HG02840 (cell line): ENCODE data around the gene KHSRP.

Source experiments
- ATAC-seq: cut with Tn5 transposase; IDR thresholded peaks from one replicate; pipeline ENCODE4 v1.9.1; 2021; ENCODE audit warnings: mild to moderate bottlenecking, moderate library complexity, moderate number of reproducible peaks; ENCODE audit not compliant: unreplicated experiment, low FRiP score

KHSRP gene

DNA sequence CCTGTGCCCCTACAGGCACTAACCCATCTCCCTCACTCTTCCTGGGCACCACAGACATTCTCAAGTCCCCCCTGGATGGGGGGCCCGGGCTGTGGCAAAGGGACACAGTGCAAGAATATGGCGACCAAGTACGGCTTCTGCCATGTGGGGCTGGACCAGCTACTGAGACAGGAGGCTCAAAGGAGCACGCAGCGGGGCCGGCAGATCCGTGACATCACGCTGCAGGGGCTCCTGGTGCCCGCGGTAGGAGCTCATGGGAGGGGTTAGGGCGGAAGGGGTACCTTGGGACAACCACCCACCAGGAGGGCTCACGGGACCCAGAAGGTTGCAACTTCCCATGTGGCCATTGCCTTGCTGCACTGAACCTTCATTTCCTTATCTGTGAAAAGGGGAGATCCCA, 28.3 kb downstream of the KHSRP start:
- ATAC-seq: no peak

DNA sequence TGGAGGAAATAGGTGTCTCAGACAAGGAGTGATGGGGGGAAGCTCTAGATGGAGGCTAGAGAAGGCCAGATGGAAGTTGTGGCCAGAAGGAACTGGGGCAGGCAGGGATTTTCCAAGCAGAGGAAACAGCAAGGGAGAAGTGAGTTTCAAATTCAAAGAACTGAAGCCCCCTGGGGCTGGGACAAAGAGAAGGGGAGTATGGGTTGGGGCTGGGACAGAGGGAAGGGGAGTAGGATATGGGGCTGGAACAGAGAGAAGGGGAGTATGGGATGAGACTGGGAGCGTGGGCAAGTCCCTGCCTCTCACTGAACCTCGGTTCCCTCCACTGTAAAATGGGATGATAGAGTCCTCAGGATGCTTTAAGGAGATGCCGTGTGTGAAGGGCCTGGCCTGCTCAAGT, 29.8 kb downstream of the KHSRP start:
- ATAC-seq: no peak

DNA sequence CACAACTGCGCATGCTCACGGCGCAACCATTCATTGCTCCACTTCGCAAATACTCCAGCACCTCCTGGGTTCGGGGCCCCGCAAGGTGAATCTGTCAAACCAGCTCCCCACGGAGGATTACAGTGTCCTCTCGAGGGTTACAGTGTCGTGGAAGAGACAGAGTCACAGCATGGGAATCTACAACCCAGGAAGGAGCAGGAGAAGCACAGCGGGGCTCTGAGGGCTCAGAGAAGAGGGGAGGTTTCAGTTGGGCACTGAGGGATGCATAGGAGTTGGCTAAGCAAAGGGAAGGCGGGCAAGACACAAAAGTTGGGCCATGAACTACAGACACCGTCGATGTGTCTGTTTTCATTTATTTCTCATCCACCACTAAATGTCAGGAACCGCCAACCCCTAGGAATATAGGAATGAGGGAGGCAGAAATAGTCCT, 30.6 kb downstream of the KHSRP start:
- no peak for ATAC-seq

DNA sequence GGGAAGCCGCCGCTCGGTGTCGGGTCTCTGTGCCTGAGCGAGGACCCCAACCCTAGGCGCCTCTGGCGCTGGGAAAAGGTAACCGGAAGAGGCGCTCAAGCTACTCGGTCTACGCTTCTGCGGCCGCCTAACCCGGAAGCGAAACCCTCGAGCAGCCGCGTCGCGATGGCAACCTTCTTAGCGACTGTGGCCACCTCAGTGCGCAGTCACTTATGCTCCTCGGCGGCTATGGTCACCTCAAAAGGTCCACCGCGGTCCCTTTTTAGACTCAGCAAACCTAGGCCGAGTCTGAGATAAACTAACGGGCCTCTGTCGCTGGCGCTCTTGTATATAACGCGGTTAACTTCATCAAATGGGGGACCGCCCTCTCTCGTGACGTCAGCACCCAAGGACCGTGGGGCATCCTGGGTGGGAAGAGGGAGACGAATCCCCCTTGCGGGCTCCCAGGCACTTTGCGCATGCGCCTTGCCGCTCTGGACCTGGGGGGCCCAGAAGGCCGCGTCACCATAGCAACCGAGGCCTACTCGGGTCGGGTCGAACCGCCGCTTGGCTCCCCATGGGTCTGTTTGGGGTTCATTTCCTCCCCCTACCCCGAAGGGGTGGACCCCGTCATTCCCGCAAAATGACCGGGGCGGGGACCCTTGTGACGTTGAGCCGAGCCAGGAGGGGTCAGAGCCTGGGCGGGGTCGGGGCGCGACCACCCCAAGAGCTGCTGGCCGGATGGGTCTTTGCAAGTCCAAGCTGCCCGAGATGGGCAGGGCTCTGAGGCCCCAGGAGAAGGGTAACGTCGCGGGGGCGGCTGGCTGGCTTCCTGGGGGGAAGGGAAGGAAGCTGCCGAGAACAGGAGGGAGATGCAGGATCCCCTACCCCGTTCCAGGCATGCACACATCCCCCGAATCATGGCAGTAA, 31.3 kb downstream of the KHSRP start, which contains the start of gene GTF2F1:
Gene GTF2F1 (minus strand): TSS at position 91 of the 909 bp plus-strand sequence. CDS start 169 bp downstream, outside the sequence.
- peak; percentile 80 for ATAC-seq

DNA sequence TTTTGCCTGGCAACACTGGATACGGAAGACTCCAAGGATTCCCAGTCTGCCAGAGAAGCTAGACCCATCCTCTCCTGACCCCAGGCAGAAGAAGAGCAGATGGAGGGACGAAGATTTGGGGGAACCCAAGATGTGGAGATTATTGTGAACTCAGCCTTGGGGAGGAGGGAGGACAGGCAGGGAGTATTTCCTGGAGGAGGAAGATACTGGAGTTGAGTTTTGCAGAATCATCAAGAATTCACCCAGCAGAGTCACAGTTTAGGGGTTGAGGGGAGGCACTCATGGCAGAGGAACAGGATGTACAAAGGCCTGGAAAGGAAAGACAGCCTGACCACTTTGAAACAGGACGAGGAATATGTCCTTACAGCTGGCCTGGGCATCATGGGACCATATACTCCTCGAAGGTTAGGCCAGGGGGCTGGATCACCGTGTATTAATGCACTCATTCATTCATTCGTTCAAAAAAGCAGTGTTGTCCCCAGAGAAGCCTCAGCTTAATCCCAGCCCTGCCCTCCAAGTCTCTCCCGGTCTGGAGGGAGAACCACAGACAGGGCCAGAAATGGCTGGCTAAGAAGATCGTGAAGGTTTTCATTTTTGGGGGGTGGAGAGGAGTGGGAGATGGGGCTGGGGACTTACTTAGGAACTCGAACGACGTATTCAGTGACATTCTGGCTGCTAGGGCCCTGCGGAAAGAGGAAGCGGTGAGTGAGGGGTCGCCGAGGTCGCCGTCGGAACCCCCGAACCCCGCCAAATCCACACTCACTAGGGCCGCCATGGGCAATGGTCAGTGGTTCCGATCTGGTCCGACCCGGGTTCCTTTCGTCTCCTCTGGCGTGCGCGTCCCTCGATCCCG, 32.2 kb downstream of the KHSRP start:
- ATAC-seq: no peak

DNA sequence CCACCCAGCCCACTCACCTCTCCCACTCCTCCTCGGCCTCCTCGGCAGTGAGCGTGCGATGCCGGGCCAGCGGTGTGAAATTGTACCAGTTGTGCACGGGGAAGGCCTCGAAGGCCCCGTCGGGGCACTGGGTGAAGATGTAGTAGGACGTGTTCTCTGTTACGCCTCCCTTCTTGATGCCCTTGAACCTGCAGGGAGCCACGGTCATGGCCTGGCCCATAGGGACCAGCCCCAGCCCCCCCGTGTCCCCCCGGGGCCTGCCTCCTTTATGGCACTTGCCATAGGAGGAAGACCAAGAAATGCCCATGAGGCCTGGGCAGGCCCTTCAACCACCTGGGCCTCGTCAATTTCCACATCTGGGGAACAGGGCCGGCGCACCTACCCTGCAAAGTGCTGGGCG, 37.2 kb downstream of the KHSRP start:
- ATAC-seq: no peak

DNA sequence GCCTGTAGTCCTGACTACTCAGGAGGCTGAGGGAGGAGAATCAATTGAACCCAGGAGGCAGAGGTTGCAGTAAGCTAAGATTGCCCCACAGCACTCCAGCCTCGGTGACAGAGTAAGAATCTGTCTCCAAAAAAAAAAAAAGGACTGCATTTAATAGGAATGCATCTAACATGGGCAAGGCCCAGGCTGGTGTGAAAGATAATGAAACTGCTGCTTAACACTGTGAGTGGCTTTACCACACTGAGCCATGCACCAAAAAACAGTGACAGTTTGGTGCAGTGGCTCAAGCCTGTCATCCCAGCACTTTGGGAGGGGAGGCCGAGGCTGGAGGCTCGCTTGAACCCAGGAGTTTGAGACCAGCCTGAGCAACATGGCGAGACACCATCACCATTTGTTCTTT, 40.2 kb downstream of the KHSRP start:
- no peak for ATAC-seq

DNA sequence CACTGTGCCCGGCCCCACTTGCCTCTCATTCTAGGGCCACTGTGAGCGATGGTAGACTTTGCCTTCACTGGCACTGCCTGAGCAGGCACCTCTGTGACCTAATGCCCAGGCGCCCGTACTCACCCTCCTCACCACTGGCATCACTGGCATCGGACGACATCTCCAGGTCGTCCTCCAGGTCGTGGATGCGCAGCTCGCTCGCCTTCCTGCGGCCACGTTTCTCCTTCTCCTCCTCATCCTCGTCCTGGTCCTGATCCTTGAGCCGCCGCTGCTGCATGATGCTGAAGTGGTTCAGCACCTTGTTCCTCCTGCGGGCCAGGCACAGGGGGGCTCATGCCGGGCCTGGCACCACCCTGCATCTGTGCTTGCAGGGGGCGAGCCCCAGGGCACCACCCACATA, 41.4 kb downstream of the KHSRP start:
- no peak for ATAC-seq

DNA sequence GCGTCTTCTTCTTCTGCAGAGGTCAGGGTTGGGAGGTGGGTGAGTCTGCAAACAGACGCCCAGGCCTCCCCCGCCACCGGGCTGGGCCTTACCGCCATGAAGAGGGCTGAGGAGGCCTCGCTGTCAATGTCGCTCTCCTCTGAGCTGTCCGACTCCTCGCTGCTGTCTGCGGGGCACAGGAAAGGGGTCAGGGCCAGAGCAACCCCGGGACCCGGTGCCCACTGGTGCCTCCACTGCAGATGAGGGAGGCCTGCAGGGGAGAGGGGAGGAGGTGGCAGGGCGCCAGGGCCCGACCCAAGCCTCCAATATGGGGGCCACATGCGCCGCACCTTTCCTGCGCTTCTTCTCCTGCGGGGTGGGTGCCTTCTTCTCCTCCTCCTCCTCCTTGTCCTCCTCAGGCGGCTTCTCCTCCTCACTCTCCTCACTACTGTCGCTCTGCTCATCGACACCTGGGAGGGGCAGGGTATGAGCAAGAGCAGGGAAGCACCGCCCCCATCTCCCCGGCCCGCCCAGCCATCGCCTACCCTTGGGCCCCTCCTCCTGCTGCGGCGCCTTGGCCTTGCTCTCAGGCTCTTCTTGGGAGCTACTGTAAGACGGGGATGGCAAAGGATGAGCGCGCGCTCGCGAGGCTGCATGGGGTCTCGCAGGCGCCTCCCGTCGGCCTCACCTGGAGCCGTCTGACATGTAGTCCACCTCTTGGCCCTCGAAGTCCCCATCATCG, 43.4 kb downstream of the KHSRP start:
- no peak for ATAC-seq

DNA sequence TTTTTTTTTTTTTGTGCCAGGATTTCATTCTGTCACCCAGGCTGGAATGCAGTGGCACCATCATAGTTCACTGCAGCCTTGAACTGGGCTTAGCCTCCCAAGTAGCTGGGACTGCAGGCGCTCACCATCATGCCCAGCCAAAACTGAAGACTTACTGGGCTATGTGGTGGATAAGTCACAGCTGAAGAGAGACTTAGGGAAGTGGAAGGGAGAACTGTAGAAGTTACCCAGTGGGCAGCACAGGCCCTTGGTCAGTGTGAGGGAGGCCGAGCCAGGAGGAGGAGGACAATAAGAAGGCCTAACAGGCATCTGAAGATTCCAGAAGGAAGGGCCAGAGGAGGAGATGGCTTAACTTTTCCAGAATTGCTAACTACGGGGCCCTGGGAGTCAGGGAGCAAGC, 44.9 kb downstream of the KHSRP start:
- no peak for ATAC-seq

DNA sequence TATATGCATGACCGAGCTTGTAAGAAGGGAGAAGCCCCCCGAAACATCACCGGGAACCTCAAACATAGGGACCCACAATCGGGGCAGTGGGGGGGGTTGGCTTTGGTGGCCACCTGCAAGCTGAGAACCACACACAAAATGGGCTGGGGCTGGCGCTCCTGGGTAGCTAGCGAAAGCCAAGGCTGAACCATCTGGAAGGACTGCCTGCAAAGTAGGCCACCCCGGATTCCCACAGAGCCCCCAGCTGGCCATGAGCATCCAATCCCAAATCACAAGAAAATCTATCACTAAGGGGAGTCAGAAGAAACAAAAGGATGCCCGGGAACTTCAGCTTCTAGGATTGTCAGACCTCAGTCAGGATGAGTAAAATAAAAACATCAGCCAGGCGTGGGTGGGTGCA, 46.1 kb downstream of the KHSRP start:
- ATAC-seq: no peak

DNA sequence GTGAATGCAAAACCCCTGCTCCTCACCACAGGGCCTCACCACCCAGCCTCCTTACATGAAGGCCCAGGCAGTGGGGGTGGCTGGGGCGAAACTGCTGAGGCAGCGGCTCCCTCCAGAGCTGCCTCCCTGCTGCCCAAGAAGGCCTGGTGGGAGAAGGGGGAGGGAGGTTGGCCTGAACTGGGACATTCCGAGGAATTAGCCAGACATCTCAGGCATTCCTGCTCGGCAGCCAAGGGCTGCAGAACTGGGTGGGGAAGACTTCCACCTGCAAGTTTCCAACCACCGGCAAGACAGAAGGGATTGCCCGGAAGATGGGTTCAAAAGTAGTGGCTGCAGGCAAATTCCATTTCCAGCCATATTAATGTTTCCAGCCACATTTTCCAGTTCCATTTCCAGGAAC, 46.6 kb downstream of the KHSRP start:
- ATAC-seq: no peak

DNA sequence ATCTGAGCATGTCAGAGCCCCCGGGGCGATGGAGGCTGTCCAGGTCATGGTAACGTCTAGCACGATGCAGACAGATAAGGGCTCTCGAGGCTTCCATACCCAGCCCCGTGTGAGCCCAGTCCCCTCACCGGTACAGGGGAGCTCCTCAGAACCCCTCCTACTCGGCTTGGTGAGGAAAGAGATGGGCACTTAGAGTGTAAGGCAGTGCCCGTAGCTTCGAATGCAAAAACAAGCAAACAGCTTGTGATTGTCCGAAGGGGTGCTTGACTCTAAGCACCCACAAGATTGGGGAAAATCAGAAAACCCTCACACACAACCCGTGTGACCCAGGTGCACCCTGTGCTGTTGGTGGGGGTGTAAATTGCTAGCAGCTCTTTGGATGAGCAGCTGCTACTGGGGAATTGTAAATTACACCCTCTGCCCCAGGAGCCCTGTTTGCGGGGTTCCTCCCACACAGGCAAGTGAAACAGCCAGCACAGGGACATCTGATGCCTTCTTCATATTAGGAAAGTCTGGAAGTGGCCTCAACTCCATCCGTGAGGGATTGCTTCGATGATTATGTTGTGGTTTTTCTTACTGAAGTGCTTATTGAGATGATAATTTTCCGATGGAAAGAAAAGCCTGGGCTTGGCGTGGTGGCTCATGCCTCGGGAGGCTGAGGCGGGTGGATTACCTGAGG, 48.0 kb downstream of the KHSRP start:
- ATAC-seq: no peak

DNA sequence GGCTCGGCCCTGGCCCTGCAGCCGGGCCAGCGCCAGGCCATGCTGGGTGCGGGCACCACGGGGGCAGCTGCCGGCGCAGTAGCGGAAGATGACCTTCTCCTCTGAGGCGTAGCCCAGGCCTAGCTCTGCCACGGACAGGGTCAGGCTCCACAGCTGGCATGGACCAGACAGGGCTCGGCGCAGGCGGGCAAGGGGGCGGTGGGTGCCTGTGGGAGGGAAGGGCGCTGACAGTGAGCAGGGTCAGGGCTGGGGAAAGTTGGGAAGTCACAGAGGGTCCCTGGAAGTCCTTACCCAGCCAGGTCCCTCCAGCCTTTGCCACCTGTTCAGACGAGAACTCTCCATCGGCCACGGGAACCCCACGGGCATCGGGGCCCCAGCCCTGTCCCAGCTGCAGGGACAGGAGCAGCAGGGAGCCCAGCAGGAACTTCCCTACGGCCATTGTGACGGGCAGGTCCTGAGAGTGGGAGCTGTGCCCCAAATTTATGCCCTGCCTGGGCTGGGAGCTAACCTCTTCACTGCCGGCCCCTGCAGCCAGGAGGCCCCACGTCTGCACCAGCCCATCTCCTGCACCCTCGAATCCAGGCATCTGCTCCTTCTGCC, 49.1 kb downstream of the KHSRP start, which contains the start of gene PSPN:
Gene PSPN (minus strand): TSS at position 523 of the 600 bp plus-strand sequence. CDS start 84 bp downstream, at position 439.
- ATAC-seq: no peak

DNA sequence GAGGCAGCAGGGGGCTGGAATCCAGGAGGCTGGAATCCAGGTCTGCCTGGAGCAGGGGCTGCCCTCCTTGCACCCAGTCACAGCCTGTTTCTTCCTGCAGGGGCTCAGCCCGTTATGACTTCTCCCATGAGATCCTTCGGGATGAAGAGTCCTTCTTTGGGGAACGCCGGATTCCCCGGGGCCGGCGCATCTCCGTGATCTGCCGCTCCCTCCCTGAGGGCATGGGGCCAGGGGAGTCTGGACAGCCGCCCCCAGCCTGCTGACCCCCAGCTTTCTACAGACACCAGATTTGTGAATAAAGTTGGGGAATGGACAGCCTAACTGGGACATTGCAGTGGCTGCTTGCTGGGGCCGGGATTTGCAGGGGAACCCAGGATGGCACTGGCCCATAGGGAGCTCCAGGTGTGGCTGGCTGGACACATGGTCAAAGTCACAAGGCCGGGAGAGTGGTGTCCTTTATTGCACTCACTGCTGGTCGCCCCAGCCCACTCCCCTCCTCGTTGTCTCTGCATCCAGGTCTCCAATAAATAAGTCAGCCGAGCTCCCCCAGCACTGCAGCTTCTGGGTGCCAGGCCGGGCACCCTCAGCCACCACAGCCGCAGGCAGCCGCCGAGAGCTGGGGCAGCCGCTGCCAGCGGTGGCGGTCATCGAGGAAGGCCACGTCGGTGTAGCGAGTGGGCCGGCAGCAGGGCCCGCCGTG, 49.8 kb downstream of the KHSRP start:
- no peak for ATAC-seq

DNA sequence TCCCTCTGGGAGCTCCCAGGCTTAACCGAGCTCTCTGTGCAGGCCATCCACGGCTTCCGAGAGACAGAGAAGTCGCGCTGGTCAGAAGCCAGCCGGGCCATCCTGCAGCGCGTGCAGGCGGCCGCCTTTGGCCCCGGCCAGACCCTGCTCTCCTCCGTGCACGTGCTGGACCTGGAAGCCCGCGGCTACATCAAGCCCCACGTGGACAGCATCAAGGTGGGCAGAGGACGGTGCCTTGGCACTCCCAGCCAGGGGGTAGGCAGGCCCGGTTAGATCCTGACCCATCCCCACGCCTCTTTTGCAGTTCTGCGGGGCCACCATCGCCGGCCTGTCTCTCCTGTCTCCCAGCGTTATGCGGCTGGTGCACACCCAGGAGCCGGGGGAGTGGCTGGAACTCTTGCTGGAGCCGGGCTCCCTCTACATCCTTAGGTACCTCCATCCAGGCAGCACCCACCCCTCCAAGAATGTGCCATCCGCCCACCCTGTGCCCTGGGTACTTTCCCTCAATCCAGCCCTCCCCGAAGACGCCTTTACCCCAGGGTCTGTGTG, 50.4 kb downstream of the KHSRP start:
- ATAC-seq: no peak

DNA sequence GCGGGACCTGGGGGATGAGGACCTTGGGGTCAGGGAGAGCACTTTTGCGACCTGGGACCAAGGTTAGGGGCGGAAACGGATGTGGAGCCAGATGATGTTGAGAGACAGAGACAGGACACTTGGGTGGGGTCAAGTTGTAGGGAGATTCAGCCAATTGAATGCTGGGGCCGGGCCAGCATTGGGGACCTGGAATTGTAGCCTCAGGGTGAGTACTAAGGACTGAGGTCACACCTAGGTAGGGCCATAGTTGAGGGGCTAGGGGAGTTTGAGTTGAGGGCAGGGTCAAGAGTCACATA, 50.9 kb downstream of the KHSRP start:
- no peak for ATAC-seq

DNA sequence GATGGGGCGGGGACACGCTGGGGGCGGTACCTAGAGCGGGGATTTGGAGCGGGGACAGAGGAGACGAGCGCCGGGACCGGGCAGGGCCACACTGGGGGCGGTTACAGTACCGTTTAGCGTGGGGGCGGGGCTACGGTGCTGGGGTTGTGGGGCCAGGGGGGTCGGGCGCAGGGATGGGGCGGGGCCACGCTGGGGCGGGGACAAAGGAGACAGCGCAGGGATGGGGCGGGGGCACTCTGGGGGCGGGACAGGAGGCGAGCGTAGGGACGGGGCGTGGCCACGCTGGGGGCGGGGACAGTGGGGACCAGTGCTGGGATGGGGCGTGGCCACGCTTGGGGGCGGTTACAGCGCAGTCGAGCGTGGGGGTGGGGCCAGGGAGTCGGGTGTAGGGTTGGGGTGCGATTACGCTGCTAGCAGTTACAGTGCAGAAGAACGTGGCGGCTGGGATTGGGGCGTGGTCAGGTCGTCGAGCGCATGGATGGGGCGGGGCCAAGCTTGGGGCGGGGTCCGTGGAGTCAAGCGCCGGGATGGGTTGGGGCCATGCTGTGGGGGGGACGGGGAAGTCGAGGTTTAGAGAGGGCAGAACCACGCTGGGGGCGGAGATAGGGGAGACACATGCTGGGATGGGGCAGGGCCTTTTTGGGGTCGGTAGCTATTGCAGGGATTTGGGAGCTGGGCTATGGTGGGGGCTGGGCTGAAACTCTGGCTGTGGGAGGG, 51.4 kb downstream of the KHSRP start:
- peak; percentile 42 for ATAC-seq
